Neuronal stem cell (in vitro differentiated cells): Measurements from ENCODE around the gene ANO1.
"Not testable (repeated sequence)": the region's sequence is repeated elsewhere in the genome, so short reads cannot be mapped to it uniquely, and the experiment has no call there.

Source experiments
- DNase-seq: peaks from one replicate; pipeline ENCODE4 v3.0.0-alpha.2; 2013; ENCODE audit warnings: low spot score
- H2AFZ ChIP-seq: one replicate; pipeline ENCODE4 v1.6.1; 2013; ENCODE audit warnings: mild to moderate bottlenecking, low read length, inconsistent platforms
- H2AK5ac ChIP-seq: 2 replicates; pipeline ENCODE4 v1.6.1; 2013; ENCODE audit warnings: low read depth, mild to moderate bottlenecking, inconsistent platforms, low read length, moderate library complexity, mixed read lengths
- H2BK120ac ChIP-seq: 2 replicates; pipeline ENCODE4 v1.6.1; 2013; ENCODE audit warnings: low read depth, mild to moderate bottlenecking, inconsistent platforms, low read length, moderate library complexity, mixed read lengths
- H2BK12ac ChIP-seq: one replicate; pipeline ENCODE4 v1.6.1; 2013; ENCODE audit warnings: low read length, inconsistent platforms
- H2BK15ac ChIP-seq: 2 replicates; pipeline ENCODE4 v1.6.1; 2013; ENCODE audit warnings: mild to moderate bottlenecking, low read length, inconsistent platforms, mixed read lengths
- H2BK5ac ChIP-seq: one replicate; pipeline ENCODE4 v1.6.1; 2013; ENCODE audit warnings: inconsistent platforms, mild to moderate bottlenecking, low read length, moderate library complexity
- H3K14ac ChIP-seq: one replicate; pipeline ENCODE4 v1.6.1; 2013; ENCODE audit warnings: low read length, inconsistent platforms
- H3K18ac ChIP-seq: 2 replicates; pipeline ENCODE4 v1.6.1; 2013; ENCODE audit warnings: low read length, inconsistent platforms
- H3K23ac ChIP-seq: 2 replicates; pipeline ENCODE4 v1.6.1; 2013; ENCODE audit warnings: low read depth, mild to moderate bottlenecking, mixed read lengths, low read length, inconsistent platforms; ENCODE audit not compliant: poor library complexity
- H3K27ac ChIP-seq: replicated peaks from 3 replicates; pipeline ENCODE4 v1.5.1; 2013; ENCODE audit warnings: low read length, inconsistent platforms
- H3K27me3 ChIP-seq, 3 experiments: 2 replicates each; pipeline ENCODE4 v1.6.1; 2013; ENCODE audit warnings: low read length in 3 of 3, mild to moderate bottlenecking in 2 of 3, inconsistent platforms in 1 of 3, low read depth in 1 of 3, mixed read lengths in 1 of 3, moderate library complexity in 1 of 3; ENCODE audit not compliant: control insufficient read depth in 3 of 3, insufficient read depth in 3 of 3
- H3K36me3 ChIP-seq, 2 donors: replicated peaks in 1 of 2; 2 replicates each; pipeline ENCODE4 v1.6.1; 2013; ENCODE audit warnings: low read length in 2 of 2; ENCODE audit not compliant: control insufficient read depth in 2 of 2, insufficient read depth in 2 of 2
- H3K4ac ChIP-seq: 2 replicates; pipeline ENCODE4 v1.6.1; 2013; ENCODE audit warnings: inconsistent platforms, mild to moderate bottlenecking, low read length, moderate library complexity
- H3K4me1 ChIP-seq, 2 donors: 1 replicate in 1 of 2; 2 replicates in 1 of 2; pipeline ENCODE4 v1.6.1; 2013; ENCODE audit warnings: low read length in 2 of 2, low read depth in 1 of 2; ENCODE audit not compliant: control insufficient read depth in 2 of 2, insufficient read depth in 1 of 2
- H3K4me2 ChIP-seq: one replicate; pipeline ENCODE4 v1.6.1; 2013; ENCODE audit warnings: mild to moderate bottlenecking, low read length, inconsistent platforms; ENCODE audit not compliant: insufficient read depth, poor library complexity, severe bottlenecking
- H3K4me3 ChIP-seq, 2 donors: 2 replicates each; pipeline ENCODE4 v1.5.1; 2013; ENCODE audit warnings: low read length in 2 of 2, mild to moderate bottlenecking in 2 of 2, inconsistent platforms in 1 of 2, moderate library complexity in 1 of 2
- H3K79me1 ChIP-seq: one replicate; pipeline ENCODE4 v1.6.1; 2013; ENCODE audit warnings: low read depth, mild to moderate bottlenecking, inconsistent platforms, low read length, moderate library complexity
- H3K9ac ChIP-seq: one replicate; pipeline ENCODE4 v1.6.1; 2013; ENCODE audit warnings: mild to moderate bottlenecking, low read depth, low read length, inconsistent platforms; ENCODE audit not compliant: poor library complexity
- H3K9me3 ChIP-seq, 2 donors: replicated peaks in 1 of 2; 2 replicates each; pipeline versions ENCODE3 to v1.6.1; 2013; ENCODE audit warnings: low read length in 2 of 2, mild to moderate bottlenecking in 2 of 2, inconsistent platforms in 1 of 2, low read depth in 1 of 2, mixed read lengths in 1 of 2, moderate library complexity in 1 of 2; ENCODE audit not compliant: control insufficient read depth in 2 of 2, insufficient read depth in 1 of 2
- H4K8ac ChIP-seq: one replicate; pipeline ENCODE4 v1.6.1; 2013; ENCODE audit warnings: low read depth, mild to moderate bottlenecking, inconsistent platforms, low read length, moderate library complexity
- H4K91ac ChIP-seq: one replicate; pipeline ENCODE4 v1.6.1; 2013; ENCODE audit warnings: low read length, low read depth, mild to moderate bottlenecking, inconsistent platforms; ENCODE audit not compliant: poor library complexity
- WGBS, 2 donors: extraction: QIAGEN DNeasy Blood & Tissue Kit; methylation state at CpG; one replicate each; pipeline ENCODE4 v1.1.7; 2013; ENCODE audit warnings: missing lambda C conversion rate in 2 of 2, mixed read lengths in 1 of 2; ENCODE audit not compliant: insufficient read length in 2 of 2, insufficient replicate concordance in 1 of 2; ENCODE audit errors: extremely low coverage in 2 of 2; 5-methylcytosine and 5-hydroxymethylcytosine counted together

Gene ANO1

GRCh38 chr11:70194792-70195791, 117.0 kb downstream of the ANO1 start:
- no peak overlapping the region for H3K18ac ChIP-seq
- H3K9me3 ChIP-seq = peaks cover 0 to 7% of the 10 kb centered on the region in 2 donors
- H3K9ac ChIP-seq = peak overlapping the region; percentile 44
- no peaks in the 10 kb centered on the region for H3K79me1 ChIP-seq
- H2AK5ac ChIP-seq = no peak overlapping the region
- H3K4me1 ChIP-seq = no peaks in the 10 kb centered on the region
- no peak overlapping the region for H2BK15ac ChIP-seq
- H3K4me2 ChIP-seq = no peak overlapping the region
- no peak overlapping the region for H3K14ac ChIP-seq
- H2AFZ ChIP-seq = no peak overlapping the region
- H3K27me3 ChIP-seq = peaks cover 0 to 7% (median 0%) of the 10 kb centered on the region in 3 experiments
- H3K36me3 ChIP-seq = no peaks in the 10 kb centered on the region
- peak overlapping the region; percentile 41 for H2BK12ac ChIP-seq
- no peak overlapping the region for H3K27ac ChIP-seq
- no peak overlapping the region for H2BK5ac ChIP-seq
- no peak overlapping the region for H4K91ac ChIP-seq
- no peak for DNase-seq
- 75 to 85% methylated on average over 2 of the region's 3 CpGs for WGBS, 2 donors
- no peak overlapping the region for H3K4ac ChIP-seq
- peak overlapping the region in 1 of 2 donors; percentile 64 for H3K4me3 ChIP-seq
- H4K8ac ChIP-seq = peak overlapping the region; percentile 23
- no peak overlapping the region for H2BK120ac ChIP-seq
- no peak overlapping the region for H3K23ac ChIP-seq

GRCh38 chr11:70200212-70200844, 122.2 kb downstream of the ANO1 start:
- H3K4me2 ChIP-seq = no peak overlapping the region
- no peak overlapping the region for H3K4ac ChIP-seq
- H2BK12ac ChIP-seq = no peak overlapping the region
- H3K23ac ChIP-seq = no peak overlapping the region
- H3K36me3 ChIP-seq = peaks cover 4 to 8% of the 10 kb centered on the region in 2 donors
- no peaks in the 10 kb centered on the region for H3K9me3 ChIP-seq
- WGBS, 2 donors = no CpG with 5 or more reads among the region's 10 CpGs
- H2AFZ ChIP-seq = no peak overlapping the region
- H3K9ac ChIP-seq = no peak overlapping the region
- H3K79me1 ChIP-seq = peaks cover 12% of the 10 kb centered on the region
- no peak overlapping the region for H4K91ac ChIP-seq
- no peak overlapping the region for H2AK5ac ChIP-seq
- no peak overlapping the region for H3K18ac ChIP-seq
- no peak overlapping the region for H3K14ac ChIP-seq
- H3K4me3 ChIP-seq = no peak overlapping the region
- no peak for DNase-seq
- H3K27me3 ChIP-seq = no peaks in the 10 kb centered on the region
- H3K27ac ChIP-seq = no peak overlapping the region
- peaks cover 8 to 9% of the 10 kb centered on the region in 2 donors for H3K4me1 ChIP-seq
- no peak overlapping the region for H2BK120ac ChIP-seq
- no peak overlapping the region for H2BK15ac ChIP-seq
- H4K8ac ChIP-seq = no peak overlapping the region
- no peak overlapping the region for H2BK5ac ChIP-seq

- H2AFZ ChIP-seq, H2BK15ac ChIP-seq, H3K14ac ChIP-seq, H3K9me3 ChIP-seq, H3K27me3 ChIP-seq, H3K4me1 ChIP-seq, H2BK120ac ChIP-seq, H3K23ac ChIP-seq, H4K91ac ChIP-seq, H3K4me2 ChIP-seq, H2BK12ac ChIP-seq, DNase-seq, H2BK5ac ChIP-seq, H3K4ac ChIP-seq, H3K4me3 ChIP-seq, H2AK5ac ChIP-seq, H4K8ac ChIP-seq, H3K27ac ChIP-seq, H3K9ac ChIP-seq, H3K18ac ChIP-seq: not testable (repeated sequence)
- H3K79me1 ChIP-seq = peaks cover 14% of the 10 kb centered on the region
- H3K36me3 ChIP-seq = peaks cover 7 to 15% of the 10 kb centered on the region in 2 donors
- no CpG with 5 or more reads among the region's 3 CpGs for WGBS, 2 donors
Observed at GRCh38 chr11:70201047-70201446, 122.9 kb downstream of the ANO1 start.
